Cardiac muscle cell (in vitro differentiated cells and primary cell): Measurements from ENCODE around the gene SYT7. TPM values are rescaled to one million over a fixed set of nuclear protein-coding genes. Genes with fewer than 3 reads are reported as not detected.
A peak's percentile ranks its signal among the peaks of the same experiment; 100 is the strongest.

Experiments used
- DNase-seq, 2 donors: peaks; one replicate each; pipeline versions ENCODE4 v3.0.0 to v3.0.0-alpha.2; 2010 to 2017; ENCODE audit warnings: low read depth in 1 of 2, low spot score in 1 of 2
- H3K27ac ChIP-seq: fragments of 200-600 bp; sonication (generic); 2 replicates; pipeline ENCODE4 v1.5.1; 2016
- H3K27me3 ChIP-seq: fragments of 200-600 bp; sonication (generic); 2 replicates; pipeline ENCODE4 v1.6.0; 2016; ENCODE audit warnings: control low read depth
- H3K36me3 ChIP-seq: fragments of 200-600 bp; sonication (generic); 2 replicates; pipeline ENCODE4 v1.5.1; 2016; ENCODE audit warnings: control low read depth
- H3K4me1 ChIP-seq: fragments of 200-600 bp; sonication (generic); 2 replicates; pipeline ENCODE4 v1.8.1; 2017; ENCODE audit warnings: low read depth, mild to moderate bottlenecking, mixed run types
- H3K4me3 ChIP-seq: fragments of 200-600 bp; sonication (generic); 2 replicates; pipeline ENCODE4 v1.5.1; 2016; ENCODE audit warnings: mild to moderate bottlenecking
- H3K9me3 ChIP-seq: fragments of 200-600 bp; sonication (generic); 2 replicates; pipeline ENCODE4 v1.5.1; 2017; ENCODE audit warnings: low read depth, mild to moderate bottlenecking, control low read depth
- CTCF ChIP-seq: IDR thresholded peaks from 2 replicates; pipeline ENCODE4 v1.5.1; 2012; ENCODE audit warnings: low read depth, mild to moderate bottlenecking, low read length
- polyA plus RNA-seq: library from polyadenylated mRNA; unstranded; fragments of >200 nt; fragmentation: Nextera tagmentation; extraction: Ambion mirVana; gene quantifications from 2 replicates; pipeline ENCODE4 v1.2.1, GENCODE V29; 2016
- total RNA-seq: library from RNA; depleted of rRNA; stranded (reverse); fragments of >200 nt; gene quantifications from 2 replicates; pipeline ENCODE4 v1.2.3, GENCODE V29; 2016

SYT7 gene
- total and polyA plus RNA-seq, 2 experiments from 2014 or later = 6.3 to 12.1 TPM

GRCh38 chr11:61522881-61523280, 58.0 kb downstream of the SYT7 start:
- Histone ChIP-seq H3K4me1 (no peaks in the 10 kb centered on the region), H3K27ac (no peak overlapping the region), H3K9me3 (no peaks in the 10 kb centered on the region), H3K36me3 (no peaks in the 10 kb centered on the region), H3K4me3 (no peak overlapping the region), H3K27me3 (no peaks in the 10 kb centered on the region)
- TF ChIP-seq CTCF = no peak
- no peak for DNase-seq

GRCh38 chr11:61518032-61518795, 62.7 kb downstream of the SYT7 start:
- peaks cover 4% of the 10 kb centered on the region for H3K4me1 ChIP-seq
- H3K27ac ChIP-seq = no peak overlapping the region
- no peaks in the 10 kb centered on the region for H3K9me3 ChIP-seq
- H3K27me3 ChIP-seq = no peaks in the 10 kb centered on the region
- TF ChIP-seq CTCF = no peak
- no peak for DNase-seq
- no peaks in the 10 kb centered on the region for H3K36me3 ChIP-seq
- no peak overlapping the region for H3K4me3 ChIP-seq

GRCh38 chr11:61516675-61517572, 64.0 kb downstream of the SYT7 start:
- H3K36me3 ChIP-seq = no peaks in the 10 kb centered on the region
- H3K27me3 ChIP-seq = no peaks in the 10 kb centered on the region
- no peaks in the 10 kb centered on the region for H3K9me3 ChIP-seq
- no peak overlapping the region for H3K4me3 ChIP-seq
- DNase-seq = peak; percentile 30 to 58
- peak; percentile 99 for TF ChIP-seq CTCF
- no peak overlapping the region for H3K27ac ChIP-seq
- H3K4me1 ChIP-seq = peaks cover 4% of the 10 kb centered on the region

GRCh38 chr11:61516191-61516590, 64.7 kb downstream of the SYT7 start:
- TF ChIP-seq CTCF = no peak
- H3K36me3 ChIP-seq = no peaks in the 10 kb centered on the region
- DNase-seq = no peak
- no peak overlapping the region for H3K27ac ChIP-seq
- no peaks in the 10 kb centered on the region for H3K9me3 ChIP-seq
- H3K4me3 ChIP-seq = no peak overlapping the region
- no peaks in the 10 kb centered on the region for H3K27me3 ChIP-seq
- peaks cover 4% of the 10 kb centered on the region for H3K4me1 ChIP-seq

- TF ChIP-seq CTCF = no peak
- Histone ChIP-seq H3K4me3 (no peak overlapping the region), H3K4me1 (peaks cover 4% of the 10 kb centered on the region), H3K9me3 (no peaks in the 10 kb centered on the region), H3K27ac (no peak overlapping the region), H3K36me3 (no peaks in the 10 kb centered on the region), H3K27me3 (peaks cover 4% of the 10 kb centered on the region)
- no peak for DNase-seq
Observed at GRCh38 chr11:61515686-61516085, 65.2 kb downstream of the SYT7 start.
